ENCODE results near the gene IFNLR1.

IFNLR1 gene

GRCh38 chr1:24226749-24227148 is 39.7 kb upstream of the IFNLR1 start:
- H3K4me3 ChIP-seq (replicated peaks; ENCODE audit: low read depth, low read length): no peak overlapping the region
- no peaks in the 10 kb centered on the region for H3K27me3 ChIP-seq (replicated peaks; ENCODE audit: control insufficient read depth, insufficient read depth, low read length)
- DNase-seq (ENCODE audit: extremely low read depth, insufficient read length): no peak
- TF ChIP-seq CTCF (IDR thresholded peaks at IDR 0.05; ENCODE audit: insufficient read depth, low read length, poor library complexity, severe bottlenecking): no peak
- no peaks in the 10 kb centered on the region for H3K36me3 ChIP-seq (ENCODE audit: control insufficient read depth, insufficient read depth, low read length)

- Histone ChIP-seq H3K36me3 (ENCODE audit: control insufficient read depth, insufficient read depth, low read length) (no peaks in the 10 kb centered on the region), H3K27me3 (replicated peaks; ENCODE audit: control insufficient read depth, insufficient read depth, low read length) (no peaks in the 10 kb centered on the region), H3K4me3 (replicated peaks; ENCODE audit: low read depth, low read length) (no peak overlapping the region)
- DNase-seq (ENCODE audit: extremely low read depth, insufficient read length): no peak
- no peak for TF ChIP-seq CTCF (IDR thresholded peaks at IDR 0.05; ENCODE audit: insufficient read depth, low read length, poor library complexity, severe bottlenecking)
Observed at GRCh38 chr1:24224761-24225160, 37.7 kb upstream of the IFNLR1 start.

- Histone ChIP-seq H3K4me3 (replicated peaks; ENCODE audit: low read depth, low read length) (no peak overlapping the region), H3K36me3 (ENCODE audit: control insufficient read depth, insufficient read depth, low read length) (no peaks in the 10 kb centered on the region), H3K27me3 (replicated peaks; ENCODE audit: control insufficient read depth, insufficient read depth, low read length) (no peaks in the 10 kb centered on the region)
- TF ChIP-seq CTCF (IDR thresholded peaks at IDR 0.05; ENCODE audit: insufficient read depth, low read length, poor library complexity, severe bottlenecking): no peak
- DNase-seq (ENCODE audit: extremely low read depth, insufficient read length): no peak
Observed at GRCh38 chr1:24224086-24224485, 37.0 kb upstream of the IFNLR1 start.

GRCh38 chr1:24222793-24223192 is 35.7 kb upstream of the IFNLR1 start:
- no peaks in the 10 kb centered on the region for H3K36me3 ChIP-seq (ENCODE audit: control insufficient read depth, insufficient read depth, low read length)
- no peak overlapping the region for H3K4me3 ChIP-seq (replicated peaks; ENCODE audit: low read depth, low read length)
- TF ChIP-seq CTCF (IDR thresholded peaks at IDR 0.05; ENCODE audit: insufficient read depth, low read length, poor library complexity, severe bottlenecking): no peak
- DNase-seq (ENCODE audit: extremely low read depth, insufficient read length): no peak
- no peaks in the 10 kb centered on the region for H3K27me3 ChIP-seq (replicated peaks; ENCODE audit: control insufficient read depth, insufficient read depth, low read length)

- Histone ChIP-seq H3K27me3 (replicated peaks; ENCODE audit: control insufficient read depth, insufficient read depth, low read length) (no peaks in the 10 kb centered on the region), H3K36me3 (ENCODE audit: control insufficient read depth, insufficient read depth, low read length) (no peaks in the 10 kb centered on the region), H3K4me3 (replicated peaks; ENCODE audit: low read depth, low read length) (no peak overlapping the region)
- TF ChIP-seq CTCF (IDR thresholded peaks at IDR 0.05; ENCODE audit: insufficient read depth, low read length, poor library complexity, severe bottlenecking): no peak
- no peak for DNase-seq (ENCODE audit: extremely low read depth, insufficient read length)
Observed at GRCh38 chr1:24222008-24222605, 35.0 kb upstream of the IFNLR1 start.

GRCh38 chr1:24221246-24221645 is 34.2 kb upstream of the IFNLR1 start:
- no peak for TF ChIP-seq CTCF (IDR thresholded peaks at IDR 0.05; ENCODE audit: insufficient read depth, low read length, poor library complexity, severe bottlenecking)

More at GRCh38 chr1:24221246-24221645, 34.2 kb upstream of the IFNLR1 start:
- Histone ChIP-seq H3K4me3 (replicated peaks; ENCODE audit: low read depth, low read length) (no peak overlapping the region), H3K36me3 (ENCODE audit: control insufficient read depth, insufficient read depth, low read length) (no peaks in the 10 kb centered on the region), H3K27me3 (replicated peaks; ENCODE audit: control insufficient read depth, insufficient read depth, low read length) (no peaks in the 10 kb centered on the region)
- no peak for DNase-seq (ENCODE audit: extremely low read depth, insufficient read length)
